Fibroblast of the aortic adventitia (primary cell): Measurements from ENCODE around the gene CLRN1. TPM values are rescaled to one million over a fixed set of nuclear protein-coding genes. Genes with fewer than 3 reads are reported as not detected.
A peak's percentile ranks its signal among the peaks of the same experiment; 100 is the strongest.

Experiments
- DNase-seq: peaks from one replicate; pipeline ENCODE4 v3.0.0-alpha.2; 2010; ENCODE audit warnings: low read depth
- H3K4me3 ChIP-seq: 2 replicates; pipeline ENCODE4 v1.5.1; 2011; ENCODE audit warnings: low read depth, mild to moderate bottlenecking, control low read depth, low read length, moderate library complexity
- total RNA-seq: library from RNA; depleted of rRNA; stranded (reverse); fragments of >200 nt; gene quantifications from 2 replicates; pipeline ENCODE4 v1.2.3, GENCODE V29; 2012; ENCODE audit warnings: low replicate concordance
- TF ChIP-seq, protein P1 (sequence below): IDR thresholded peaks from 2 replicates; pipeline ENCODE4 v1.5.1; 2011; ENCODE audit warnings: mild to moderate bottlenecking, low read length, control low read depth, inconsistent platforms; ENCODE audit not compliant: insufficient read depth

Gene CLRN1
- total RNA-seq, 1 donor: not detected

DNA sequence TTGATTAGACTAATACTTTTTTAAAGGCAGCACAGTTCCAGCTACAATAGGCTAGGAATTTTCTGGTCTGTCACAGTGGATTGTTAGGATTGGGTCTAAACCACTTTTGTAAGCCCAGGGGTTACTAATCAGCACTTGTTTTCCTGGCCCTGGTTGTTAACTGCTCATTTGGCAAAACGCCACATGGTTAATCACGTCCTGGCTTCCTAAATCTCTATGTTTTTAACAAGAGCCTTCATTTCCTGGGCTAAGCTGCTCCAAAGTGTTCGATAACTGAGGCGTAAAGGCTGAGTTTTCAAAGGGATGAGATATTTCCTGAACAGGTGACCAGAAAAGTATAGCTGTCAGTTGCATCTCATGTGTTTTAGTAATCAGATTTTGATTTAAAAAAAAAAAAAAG lies 38.9 kb upstream of the CLRN1 start:
- DNase-seq: peak; percentile 27
- H3K4me3 ChIP-seq: no peak overlapping the region
- TF ChIP-seq, protein P1, sequence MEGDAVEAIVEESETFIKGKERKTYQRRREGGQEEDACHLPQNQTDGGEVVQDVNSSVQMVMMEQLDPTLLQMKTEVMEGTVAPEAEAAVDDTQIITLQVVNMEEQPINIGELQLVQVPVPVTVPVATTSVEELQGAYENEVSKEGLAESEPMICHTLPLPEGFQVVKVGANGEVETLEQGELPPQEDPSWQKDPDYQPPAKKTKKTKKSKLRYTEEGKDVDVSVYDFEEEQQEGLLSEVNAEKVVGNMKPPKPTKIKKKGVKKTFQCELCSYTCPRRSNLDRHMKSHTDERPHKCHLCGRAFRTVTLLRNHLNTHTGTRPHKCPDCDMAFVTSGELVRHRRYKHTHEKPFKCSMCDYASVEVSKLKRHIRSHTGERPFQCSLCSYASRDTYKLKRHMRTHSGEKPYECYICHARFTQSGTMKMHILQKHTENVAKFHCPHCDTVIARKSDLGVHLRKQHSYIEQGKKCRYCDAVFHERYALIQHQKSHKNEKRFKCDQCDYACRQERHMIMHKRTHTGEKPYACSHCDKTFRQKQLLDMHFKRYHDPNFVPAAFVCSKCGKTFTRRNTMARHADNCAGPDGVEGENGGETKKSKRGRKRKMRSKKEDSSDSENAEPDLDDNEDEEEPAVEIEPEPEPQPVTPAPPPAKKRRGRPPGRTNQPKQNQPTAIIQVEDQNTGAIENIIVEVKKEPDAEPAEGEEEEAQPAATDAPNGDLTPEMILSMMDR: no peak

DNA sequence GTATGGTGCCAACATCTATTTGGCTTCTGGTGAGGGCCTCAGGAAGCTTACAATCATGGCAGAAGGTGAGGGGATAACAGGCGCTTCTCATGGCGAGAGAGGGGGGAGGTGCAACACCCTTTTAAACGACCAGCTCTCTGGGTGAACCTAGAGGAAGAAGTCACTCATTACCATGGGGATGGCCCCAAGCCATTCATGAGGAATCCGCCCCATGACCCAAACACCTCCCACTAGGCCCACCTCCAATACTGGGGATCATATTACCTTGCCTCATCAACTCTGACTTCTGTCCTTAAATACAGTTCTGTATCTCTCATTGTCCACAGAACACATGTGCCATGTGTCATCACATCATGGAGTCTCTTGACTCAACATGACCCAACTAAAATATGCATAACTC lies 37.5 kb upstream of the CLRN1 start:
- H3K4me3 ChIP-seq: no peak overlapping the region
- no peak for DNase-seq
- TF ChIP-seq, protein P1: no peak

DNA sequence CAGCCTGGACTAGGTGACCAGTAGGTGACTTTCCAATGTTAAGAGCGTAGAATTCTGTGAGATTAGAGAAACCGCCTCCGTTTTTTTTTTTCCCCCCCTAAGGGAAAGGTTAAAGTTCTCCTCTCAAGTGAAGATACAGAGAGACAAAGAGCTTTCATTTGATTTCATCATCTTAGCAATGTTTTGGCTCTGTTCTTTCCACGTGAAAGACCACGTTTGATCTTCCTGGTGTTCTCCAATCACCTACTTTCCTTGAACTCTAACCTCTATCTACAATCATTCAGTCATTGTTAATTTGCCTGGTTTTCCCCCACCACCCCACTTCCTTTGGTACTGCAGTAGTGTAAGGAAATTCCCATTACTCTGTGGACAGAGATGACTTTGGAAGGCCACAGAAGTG lies 36.9 kb upstream of the CLRN1 start:
- no peak overlapping the region for H3K4me3 ChIP-seq
- no peak for DNase-seq
- TF ChIP-seq, protein P1: no peak

DNA sequence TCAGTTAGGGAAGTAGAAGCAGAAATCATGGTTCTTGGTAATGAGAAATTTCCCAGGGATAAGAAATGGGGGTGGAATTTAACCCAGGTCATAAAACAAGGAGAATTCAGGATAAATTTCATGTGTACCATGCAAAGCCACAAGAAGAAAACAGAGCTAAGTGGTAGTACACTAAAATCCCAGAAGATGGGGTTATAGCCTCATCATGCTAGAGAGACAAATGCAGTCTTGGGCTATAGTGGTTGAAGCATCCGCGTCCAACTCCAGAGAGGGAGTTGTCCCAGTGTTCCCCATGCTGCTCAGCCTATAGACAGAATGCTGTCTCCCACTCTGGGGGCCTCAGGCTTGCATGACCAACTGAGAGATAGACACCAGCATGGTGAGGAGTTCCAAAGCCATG lies 36.2 kb upstream of the CLRN1 start:
- H3K4me3 ChIP-seq: no peak overlapping the region
- TF ChIP-seq, protein P1: peak; percentile 69
- peak; percentile 80 for DNase-seq

DNA sequence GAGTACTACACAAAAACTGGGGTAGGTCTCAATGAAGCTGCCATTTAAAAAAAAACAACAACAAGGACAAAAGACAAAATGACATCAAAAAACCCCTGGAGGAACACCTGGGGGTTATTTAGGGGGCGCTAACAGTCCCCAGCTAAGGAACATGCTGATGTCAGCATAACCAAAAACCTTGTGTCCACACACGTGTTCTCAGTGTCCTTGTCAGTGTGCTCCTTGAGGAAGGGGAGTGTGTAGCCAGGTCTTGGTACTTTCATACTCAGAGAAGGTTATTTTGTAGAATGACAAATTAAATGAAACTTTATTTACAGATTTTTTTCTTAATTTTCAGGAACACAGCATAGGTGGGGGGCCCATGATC lies 31.2 kb upstream of the CLRN1 start:
- TF ChIP-seq, protein P1: no peak
- no peak overlapping the region for H3K4me3 ChIP-seq
- no peak for DNase-seq

DNA sequence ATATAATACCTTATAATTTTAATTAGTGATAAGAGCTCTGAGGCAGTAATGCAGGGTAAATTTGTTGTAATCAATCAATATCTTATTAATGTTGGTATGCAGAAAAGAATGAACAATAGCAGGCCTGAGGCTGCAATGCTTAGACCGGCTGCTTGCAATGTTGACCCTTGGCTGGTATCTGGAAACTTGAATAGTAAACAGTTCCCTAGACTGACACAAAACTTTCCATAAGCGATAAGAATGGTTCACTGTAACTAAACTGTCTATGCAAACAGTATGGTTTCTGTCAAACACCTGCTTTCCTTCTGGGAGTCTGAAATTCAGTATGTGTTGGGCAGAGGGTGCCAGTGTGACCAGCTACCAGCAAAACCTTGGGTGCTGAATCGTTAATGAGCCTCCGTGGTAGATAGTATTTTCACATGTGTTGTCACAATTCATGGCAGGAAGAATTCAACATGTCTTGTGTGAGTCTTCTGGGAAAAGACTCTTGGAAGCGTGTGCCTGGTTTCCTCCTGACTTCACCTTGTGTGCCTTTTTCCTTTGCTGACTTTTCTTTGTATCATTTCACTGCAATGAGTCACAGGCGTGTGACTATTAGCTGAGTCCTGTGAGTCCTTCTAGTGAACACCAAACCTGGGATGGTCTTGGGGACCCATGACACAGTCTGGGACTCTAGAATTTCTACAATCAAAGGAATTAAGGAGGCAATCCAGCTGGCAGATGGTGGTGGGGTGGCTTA lies 30.7 kb upstream of the CLRN1 start:
- no peak overlapping the region for H3K4me3 ChIP-seq
- DNase-seq: peak; percentile 17
- TF ChIP-seq, protein P1: no peak
